B cell (primary cell): ENCODE results near the gene KRTAP10-5. TPM values are rescaled to one million over a fixed set of nuclear protein-coding genes. Genes with fewer than 3 reads are reported as not detected.

Experiments used
- ATAC-seq: fragments of 200-7000 bp; cut with Tn5 transposase; one replicate; pipeline ENCODE4 v1.10.0; 2021; ENCODE audit warnings: low read depth, mild to moderate bottlenecking, moderate number of reproducible peaks, moderate library complexity
- CTCF ChIA-PET: fragments of 350-600 bp; sonication (Branson Sonifier 250); formaldehyde crosslinking; loops from one replicate; lab custom pipeline; 2021; ENCODE audit warnings: antibody characterized with exemption, inconsistent platforms; lab: Charles Lee
- POLR2A ChIA-PET: fragments of 350-600 bp; sonication (Branson Sonifier 250); formaldehyde crosslinking; loops from one replicate; lab custom pipeline; 2021; ENCODE audit warnings: antibody characterized with exemption; lab: Charles Lee
- DNase-seq: peaks from one replicate; pipeline ENCODE4 v3.0.0; 2013
- H2AFZ ChIP-seq: 2 replicates; pipeline ENCODE4 v1.6.1; 2012; ENCODE audit warnings: mild to moderate bottlenecking, low read depth, low read length; ENCODE audit not compliant: insufficient read depth, poor library complexity, severe bottlenecking
- H3K27ac ChIP-seq, 2 donors: 1 replicate in 1 of 2; 2 replicates in 1 of 2; pipeline ENCODE4 v1.5.1; 2012 to 2013; ENCODE audit warnings: low read length in 2 of 2, mild to moderate bottlenecking in 2 of 2, moderate library complexity in 1 of 2
- H3K27me3 ChIP-seq, 4 experiments: fragments of 200-600 bp in 1 of 4; sonication (generic) in 1 of 4; replicated peaks in 1 of 4; 1 replicate in 2 of 4; 2 replicates in 2 of 4; pipeline versions ENCODE4 v1.6.1 to v1.7.0; 2013 to 2016; ENCODE audit warnings: low read length in 3 of 4, mild to moderate bottlenecking in 2 of 4, mixed read lengths in 1 of 4, moderate library complexity in 1 of 4; ENCODE audit not compliant: insufficient read depth in 4 of 4, control insufficient read depth in 3 of 4; ENCODE audit errors: control extremely low read depth in 1 of 4
- H3K36me3 ChIP-seq, 2 experiments: replicated peaks in 1 of 2; 1 replicate in 1 of 2; 2 replicates in 1 of 2; pipeline versions ENCODE4 v1.6.1 to v1.7.1; 2013; ENCODE audit warnings: low read length in 1 of 2; ENCODE audit not compliant: insufficient read depth in 2 of 2, control insufficient read depth in 1 of 2; ENCODE audit errors: control extremely low read depth in 1 of 2, extremely low read depth in 1 of 2
- H3K4me1 ChIP-seq, 2 donors: fragments of 200-600 bp in 1 of 2; sonication (generic) in 1 of 2; 1 replicate in 1 of 2; 2 replicates in 1 of 2; pipeline versions ENCODE4 v1.5.1 to v1.6.1; 2013 to 2017; ENCODE audit warnings: low read length in 2 of 2; ENCODE audit not compliant: control insufficient read depth in 2 of 2, insufficient read depth in 2 of 2
- H3K4me2 ChIP-seq: replicated peaks from 2 replicates; pipeline ENCODE3; 2012; ENCODE audit warnings: mild to moderate bottlenecking, low read depth, low read length; ENCODE audit not compliant: poor library complexity, severe bottlenecking
- H3K4me3 ChIP-seq, 5 experiments: fragments of 200-600 bp in 1 of 5; sonication (generic) in 1 of 5; 1 replicate in 3 of 5; 2 replicates in 2 of 5; pipeline versions ENCODE4 v1.5.1 to v1.7.0; 2011 to 2016; ENCODE audit warnings: low read length in 4 of 5, mild to moderate bottlenecking in 4 of 5, low read depth in 2 of 5, control low read depth in 1 of 5, moderate library complexity in 1 of 5; ENCODE audit not compliant: insufficient read depth in 1 of 5; ENCODE audit errors: control extremely low read depth in 1 of 5, extremely low read depth in 1 of 5
- H3K79me2 ChIP-seq: fragments of 200-600 bp; sonication (generic); one replicate; pipeline ENCODE4 v1.6.0; 2016; ENCODE audit warnings: low read length; ENCODE audit not compliant: control insufficient read depth, insufficient read depth
- H3K9ac ChIP-seq: fragments of 200-600 bp; sonication (generic); 2 replicates; pipeline ENCODE4 v1.6.1; 2017; ENCODE audit warnings: mild to moderate bottlenecking, low read length, moderate library complexity
- H3K9me3 ChIP-seq, 3 donors: one replicate each; pipeline versions ENCODE4 v1.6.1 to v1.7.1; 2013; ENCODE audit warnings: low read length in 2 of 3; ENCODE audit not compliant: control insufficient read depth in 2 of 3, insufficient read depth in 1 of 3; ENCODE audit errors: control extremely low read depth in 1 of 3
- H4K20me1 ChIP-seq: 2 replicates; pipeline ENCODE4 v1.6.0; 2012; ENCODE audit warnings: mild to moderate bottlenecking, low read length; ENCODE audit not compliant: insufficient read depth, control insufficient read depth, poor library complexity, severe bottlenecking
- H3K27ac Mint-ChIP-seq: one replicate; pipeline ENCODE4 v1.8.0; 2021; ENCODE audit warnings: mixed read lengths
- H3K27me3 Mint-ChIP-seq: one replicate; pipeline ENCODE4 v1.8.0; 2021; ENCODE audit warnings: mixed read lengths
- H3K4me1 Mint-ChIP-seq: one replicate; pipeline ENCODE4 v1.8.0; 2021; ENCODE audit warnings: mixed read lengths
- H3K4me3 Mint-ChIP-seq: one replicate; pipeline ENCODE4 v1.8.0; 2021; ENCODE audit warnings: mixed read lengths
- H3K9me3 Mint-ChIP-seq: one replicate; pipeline ENCODE4 v1.8.0; 2022; ENCODE audit warnings: mixed read lengths; ENCODE audit not compliant: insufficient read depth
- CTCF ChIP-seq: fragments of 200-600 bp; IDR thresholded peaks from one replicate; pipeline ENCODE4 v1.8.0; 2022; ENCODE audit warnings: antibody characterized with exemption, mild to moderate bottlenecking
- EZH2 ChIP-seq: IDR thresholded peaks from 2 replicates; pipeline ENCODE4 v1.6.1; 2012; ENCODE audit warnings: borderline replicate concordance, low read depth, mild to moderate bottlenecking, moderate library complexity, low read length; ENCODE audit not compliant: insufficient read depth, poor library complexity, severe bottlenecking
- WGBS: methylation state at CpG from one replicate; pipeline ENCODE4 v1.1.5; 2013; ENCODE audit warnings: missing lambda C conversion rate; ENCODE audit not compliant: insufficient coverage; 5-methylcytosine and 5-hydroxymethylcytosine counted together
- intact Hi-C: fragments of 100-400 bp; cut with micrococcal nuclease; formaldehyde crosslinking; loops from one replicate; pipeline ENCODE4 v1.10.0; 2022
- polyA plus RNA-seq: library from polyadenylated mRNA; depleted of rRNA; stranded (reverse); fragments of >200 nt; gene quantifications from 2 replicates; pipeline ENCODE4 v1.2.3, GENCODE V29; 2012
- total RNA-seq, 2 donors: library from RNA; stranded (reverse); fragments of 120-200 nt in 1 of 2; gene quantifications; 1 replicate in 1 of 2; 2 replicates in 1 of 2; pipeline versions ENCODE4 v1.2.3 to v1.2.4, GENCODE V29; 2013 to 2022

Gene KRTAP10-5
- total and polyA plus RNA-seq, 2 donors (not counting 1 experiment from before 2014, with no cell fraction given), result not detected

- Mint-ChIP-seq H3K27me3 (peaks cover 21% of the 10 kb centered on the region), H3K4me1 (no peaks in the 10 kb centered on the region), H3K4me3 (no peak overlapping the region), H3K9me3 (peaks cover 4% of the 10 kb centered on the region), H3K27ac (no peak overlapping the region)
- Histone ChIP-seq H3K9ac (no peak overlapping the region), H3K27ac (no peak overlapping the region), H3K4me2 (no peak overlapping the region), H4K20me1 (no peaks in the 10 kb centered on the region), H2AFZ (no peak overlapping the region), H3K9me3 (peaks cover 0 to 10% (median 3%) of the 10 kb centered on the region in 3 donors), H3K27me3 (peaks cover 0 to 6% (median 0%) of the 10 kb centered on the region in 4 experiments), H3K79me2 (no peaks in the 10 kb centered on the region), H3K4me3 (no peak overlapping the region), H3K36me3 (no peaks in the 10 kb centered on the region), H3K4me1 (no peaks in the 10 kb centered on the region)
- 80% methylated on average over 10 of the region's 11 CpGs for WGBS
- CTCF ChIA-PET, result no interaction called here
- POLR2A ChIA-PET, result no interaction called here
- intact Hi-C loops, result no loop called here
- TF ChIP-seq EZH2 (no peak), CTCF (no peak)
- DNase-seq (no peak), ATAC-seq (no peak)
Measured at GRCh38 chr21:44598061-44598460, 17.7 kb upstream of the KRTAP10-5 start.

- CTCF ChIA-PET, result no interaction called here
- Histone ChIP-seq H3K79me2 (no peaks in the 10 kb centered on the region), H3K9me3 (peaks cover 0 to 6% (median 3%) of the 10 kb centered on the region in 3 donors), H3K4me2 (no peak overlapping the region), H4K20me1 (no peaks in the 10 kb centered on the region), H3K36me3 (no peaks in the 10 kb centered on the region), H3K27me3 (peaks cover 0 to 3% (median 0%) of the 10 kb centered on the region in 4 experiments), H3K4me3 (no peak overlapping the region), H3K9ac (no peak overlapping the region), H3K4me1 (no peaks in the 10 kb centered on the region), H3K27ac (no peak overlapping the region), H2AFZ (no peak overlapping the region)
- POLR2A ChIA-PET, result no interaction called here
- H3K9me3 Mint-ChIP-seq, result peaks cover 4% of the 10 kb centered on the region
- H3K27ac Mint-ChIP-seq, result no peak overlapping the region
- H3K27me3 Mint-ChIP-seq, result peaks cover 25% of the 10 kb centered on the region
- WGBS, result 93% methylated on average over 5 of the region's 9 CpGs
- DNase-seq (no peak), ATAC-seq (no peak)
- H3K4me1 Mint-ChIP-seq, result no peaks in the 10 kb centered on the region
- intact Hi-C loops, result no loop called here
- H3K4me3 Mint-ChIP-seq, result no peak overlapping the region
- no peak for TF ChIP-seq CTCF
Measured at GRCh38 chr21:44596068-44596725, 15.8 kb upstream of the KRTAP10-5 start.
